ENCODE data around the gene SLC12A8. TPM values are rescaled to one million over a fixed set of nuclear protein-coding genes. Genes with fewer than 3 reads are reported as not detected.

The SLC12A8 gene
- total and polyA plus RNA-seq, 2 experiments from 2014 or later, result 3.4 to 7.8 TPM

DNA sequence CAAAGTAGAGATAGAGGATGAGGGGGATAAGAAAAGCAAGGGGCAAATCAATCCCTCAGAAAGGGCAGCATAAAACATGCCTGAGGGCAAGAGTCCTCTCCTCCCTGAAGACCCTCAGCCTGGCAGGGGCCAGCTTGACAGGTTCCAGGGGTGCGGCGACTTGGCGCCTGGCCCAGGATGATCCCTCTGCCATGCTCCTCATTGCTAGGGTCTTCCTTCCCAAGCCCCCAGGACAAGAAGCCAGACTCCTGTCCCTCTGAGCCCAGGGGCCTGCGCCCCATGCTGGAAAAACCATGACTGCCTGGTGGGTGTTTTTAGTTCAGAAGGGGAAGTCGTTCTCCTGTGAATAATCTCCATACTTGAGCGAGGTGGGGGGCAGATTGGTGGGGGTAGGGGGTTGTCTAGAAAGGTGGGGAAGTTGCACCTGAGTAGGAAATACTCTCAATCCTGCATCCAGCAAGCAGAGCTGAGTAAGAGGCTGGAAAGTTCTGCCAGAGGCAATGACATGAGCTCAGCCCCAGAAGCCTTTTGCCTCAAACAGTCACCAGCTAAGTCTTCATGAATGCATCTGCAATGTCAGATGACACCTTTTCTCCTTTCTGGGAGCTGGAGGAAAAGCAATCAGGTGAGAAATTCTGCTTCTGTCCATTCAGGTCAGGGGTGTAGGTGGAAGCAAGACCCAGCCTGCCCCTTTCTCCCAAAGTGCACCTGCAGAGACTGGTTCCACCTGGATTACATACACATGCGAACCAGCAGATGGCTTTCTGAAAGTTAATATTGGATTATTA is 18.3 kb downstream of the SLC12A8 start:
- Histone ChIP-seq H3K9me3 (ENCODE audit: low read depth) (no peaks in the 10 kb centered on the region), H3K9ac (no peak overlapping the region), H3K4me3 (no peak overlapping the region), H3K4me2 (ENCODE audit: unreplicated experiment) (no peak overlapping the region), H3K27ac (no peak overlapping the region), H3K36me3 (ENCODE audit: low read depth) (no peaks in the 10 kb centered on the region), H2AFZ (no peak overlapping the region), H3K9me2 (ENCODE audit: insufficient read depth) (no peaks in the 10 kb centered on the region), H3K4me1 (ENCODE audit: insufficient read depth) (0 out of 2 replicates have a peak, but pooled peaks cover 5% of the 10 kb centered on the region), H3F3A (ENCODE audit: insufficient read depth) (no peaks in the 10 kb centered on the region), H3K79me2 (ENCODE audit: insufficient read depth) (no peaks in the 10 kb centered on the region), H3K27me3 (replicated peaks; ENCODE audit: insufficient read depth) (no peaks in the 10 kb centered on the region), H4K20me1 (ENCODE audit: insufficient read depth) (no peaks in the 10 kb centered on the region)
- DNase-seq, result peak; percentile 41
- 90 to 95% methylated on average over 7 of the region's 7 CpGs for WGBS, 2 experiments (ENCODE audit: low coverage in 1 of 2, low lambda C conversion rate in 2 of 2, missing lambda C conversion rate in 2 of 2)
- in situ Hi-C loops (cut with MboI), result no loop called here
- TF ChIP-seq EZH2 (IDR thresholded peaks at IDR 0.05; ENCODE audit: insufficient read depth, poor library complexity, severe bottlenecking) (no peak), EZH2phosphoT487 (IDR thresholded peaks at IDR 0.05; ENCODE audit: insufficient read depth, low read depth) (no peak)

DNA sequence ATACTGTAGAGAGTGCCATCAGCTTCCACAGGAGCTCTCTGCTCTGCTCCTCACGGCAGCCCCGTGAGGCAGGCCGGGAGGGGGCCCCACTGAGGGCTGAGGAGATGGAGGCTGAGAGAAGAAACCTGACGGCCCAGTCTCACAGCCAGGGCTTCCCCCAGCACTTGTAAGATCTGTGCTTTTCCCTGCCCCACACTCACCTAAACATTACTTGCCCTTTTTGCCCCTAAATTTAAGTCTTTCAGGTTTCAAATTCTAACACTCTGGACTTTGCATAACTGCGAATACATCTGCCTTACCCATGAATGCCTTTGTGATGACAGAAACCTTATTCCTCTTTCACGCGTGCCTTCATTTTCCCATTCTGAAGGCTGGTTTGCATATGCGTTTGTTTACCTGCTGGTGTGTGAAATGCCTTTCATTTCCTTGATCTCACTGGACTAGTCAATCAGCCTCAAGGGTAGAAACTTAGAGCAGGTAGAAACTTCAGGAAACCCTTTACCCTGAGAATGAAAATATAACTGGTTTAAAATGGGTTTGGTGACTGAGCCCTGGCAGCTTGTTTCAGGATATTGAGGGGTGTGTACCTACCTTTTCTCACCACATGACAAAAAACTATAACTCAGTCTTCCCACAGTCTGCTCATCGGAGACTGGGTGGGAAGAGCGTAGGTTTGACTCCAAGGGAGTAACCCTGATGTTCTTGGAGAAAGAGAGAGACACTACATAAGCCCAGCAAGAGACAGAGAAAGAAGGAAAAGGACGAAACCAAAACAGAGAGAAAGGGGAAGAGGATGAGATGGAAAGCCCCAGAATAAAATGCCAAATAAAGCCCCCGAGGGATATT is 20.1 kb downstream of the SLC12A8 start:
- TF ChIP-seq EZH2phosphoT487 (IDR thresholded peaks at IDR 0.05; ENCODE audit: insufficient read depth, low read depth) (no peak), EZH2 (IDR thresholded peaks at IDR 0.05; ENCODE audit: insufficient read depth, poor library complexity, severe bottlenecking) (no peak)
- 92 to 93% methylated on average over 12 of the region's 12 CpGs for WGBS, 2 experiments (ENCODE audit: low coverage in 1 of 2, low lambda C conversion rate in 2 of 2, missing lambda C conversion rate in 2 of 2)
- Histone ChIP-seq H3K9me2 (ENCODE audit: insufficient read depth) (no peaks in the 10 kb centered on the region), H2AFZ (no peak overlapping the region), H3K4me1 (ENCODE audit: insufficient read depth) (0 out of 2 replicates have a peak, but pooled peaks cover 5% of the 10 kb centered on the region), H3K9ac (no peak overlapping the region), H3K27ac (no peak overlapping the region), H4K20me1 (ENCODE audit: insufficient read depth) (no peaks in the 10 kb centered on the region), H3K27me3 (replicated peaks; ENCODE audit: insufficient read depth) (no peaks in the 10 kb centered on the region), H3K79me2 (ENCODE audit: insufficient read depth) (no peaks in the 10 kb centered on the region), H3F3A (ENCODE audit: insufficient read depth) (no peaks in the 10 kb centered on the region), H3K4me2 (ENCODE audit: unreplicated experiment) (no peak overlapping the region), H3K4me3 (no peak overlapping the region), H3K36me3 (ENCODE audit: low read depth) (no peaks in the 10 kb centered on the region), H3K9me3 (ENCODE audit: low read depth) (no peaks in the 10 kb centered on the region)
- in situ Hi-C loops (cut with MboI), result no loop called here
- no peak for DNase-seq

DNA sequence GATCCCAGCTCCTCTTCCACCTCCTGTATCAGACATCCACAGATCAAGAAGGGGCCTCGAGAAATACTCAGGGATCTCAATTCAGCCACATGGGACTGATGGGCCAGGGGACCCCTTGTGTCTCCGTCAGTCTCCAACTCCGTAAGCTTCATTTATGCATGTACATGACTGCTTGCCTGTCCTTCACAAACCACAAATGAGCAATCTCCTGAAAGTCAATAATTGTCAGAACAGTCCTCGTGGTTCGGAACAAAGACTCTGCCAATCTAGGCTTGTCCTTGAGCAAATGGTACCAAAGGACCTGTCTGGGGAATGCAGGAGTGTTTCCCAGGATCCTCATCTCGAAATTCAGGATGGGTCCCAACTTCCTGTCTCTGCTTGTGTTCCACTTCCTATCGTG is 20.8 kb downstream of the SLC12A8 start:
- no peak overlapping the region for H3K27ac ChIP-seq
- no peaks in the 10 kb centered on the region for H4K20me1 ChIP-seq (ENCODE audit: insufficient read depth)
- in situ Hi-C loops (cut with MboI), result no loop called here
- no peak overlapping the region for H3K4me2 ChIP-seq (ENCODE audit: unreplicated experiment)
- WGBS, 2 experiments (ENCODE audit: low coverage in 1 of 2, low lambda C conversion rate in 2 of 2, missing lambda C conversion rate in 2 of 2), result 88 to 92% methylated on average over 7 of the region's 7 CpGs
- H3K36me3 ChIP-seq (ENCODE audit: low read depth), result no peaks in the 10 kb centered on the region
- no peak overlapping the region for H3K4me3 ChIP-seq
- H3K9me3 ChIP-seq (ENCODE audit: low read depth), result no peaks in the 10 kb centered on the region
- H3F3A ChIP-seq (ENCODE audit: insufficient read depth), result no peaks in the 10 kb centered on the region
- 0 out of 2 replicates have a peak, but pooled peaks cover 5% of the 10 kb centered on the region for H3K4me1 ChIP-seq (ENCODE audit: insufficient read depth)
- TF ChIP-seq EZH2 (IDR thresholded peaks at IDR 0.05; ENCODE audit: insufficient read depth, poor library complexity, severe bottlenecking) (no peak), EZH2phosphoT487 (IDR thresholded peaks at IDR 0.05; ENCODE audit: insufficient read depth, low read depth) (no peak)
- DNase-seq, result no peak
- no peaks in the 10 kb centered on the region for H3K27me3 ChIP-seq (replicated peaks; ENCODE audit: insufficient read depth)
- no peak overlapping the region for H2AFZ ChIP-seq
- H3K9me2 ChIP-seq (ENCODE audit: insufficient read depth), result no peaks in the 10 kb centered on the region
- H3K79me2 ChIP-seq (ENCODE audit: insufficient read depth), result no peaks in the 10 kb centered on the region
- no peak overlapping the region for H3K9ac ChIP-seq

DNA sequence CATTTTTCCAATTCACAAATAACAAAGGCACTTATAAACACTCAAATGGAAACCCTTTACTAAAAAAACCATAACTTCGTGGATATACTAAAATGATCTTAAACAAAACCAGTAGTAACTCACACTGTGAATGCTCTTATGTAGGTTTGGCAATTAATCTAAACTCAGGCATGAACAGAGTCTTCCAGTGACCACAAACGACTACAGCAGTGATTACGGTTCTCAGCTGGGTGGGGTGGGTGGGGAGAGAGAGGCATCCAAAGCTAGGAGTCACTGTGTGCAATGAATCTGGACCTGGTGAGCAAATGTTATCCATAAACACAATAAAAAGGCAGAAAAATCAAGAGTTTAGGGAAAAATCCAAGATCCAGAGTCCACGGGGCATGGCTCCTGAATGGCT is 21.3 kb downstream of the SLC12A8 start:
- Histone ChIP-seq H3K9ac (no peak overlapping the region), H3K79me2 (ENCODE audit: insufficient read depth) (no peaks in the 10 kb centered on the region), H3K4me3 (no peak overlapping the region), H3K9me3 (ENCODE audit: low read depth) (no peaks in the 10 kb centered on the region), H3K27me3 (replicated peaks; ENCODE audit: insufficient read depth) (no peaks in the 10 kb centered on the region), H3F3A (ENCODE audit: insufficient read depth) (no peaks in the 10 kb centered on the region), H3K36me3 (ENCODE audit: low read depth) (no peaks in the 10 kb centered on the region), H2AFZ (no peak overlapping the region), H3K27ac (no peak overlapping the region), H3K4me2 (ENCODE audit: unreplicated experiment) (no peak overlapping the region), H3K9me2 (ENCODE audit: insufficient read depth) (no peaks in the 10 kb centered on the region), H3K4me1 (ENCODE audit: insufficient read depth) (peaks cover 5% of the 10 kb centered on the region; the same call in 1 of the 2 replicates), H4K20me1 (ENCODE audit: insufficient read depth) (no peaks in the 10 kb centered on the region)
- TF ChIP-seq EZH2phosphoT487 (IDR thresholded peaks at IDR 0.05; ENCODE audit: insufficient read depth, low read depth) (no peak), EZH2 (IDR thresholded peaks at IDR 0.05; ENCODE audit: insufficient read depth, poor library complexity, severe bottlenecking) (no peak)
- DNase-seq, result peak; percentile 44
- 69 to 72% methylated on average over 4 of the region's 4 CpGs for WGBS, 2 experiments (ENCODE audit: low coverage in 1 of 2, low lambda C conversion rate in 2 of 2, missing lambda C conversion rate in 2 of 2)
- in situ Hi-C loops (cut with MboI), result no loop called here

All from GM23248 (cell line).